ENCODE results near the gene GNAO1.

GRCh38 chr16:56190677-56191155, 573 bp upstream of the GNAO1 start:
- TF ChIP-seq POLR2AphosphoS5 (IDR thresholded peaks at IDR 0.05) (no peak), CTCF (IDR thresholded peaks at IDR 0.05) (no peak), POLR2A (IDR thresholded peaks at IDR 0.05) (no peak)
